Body of pancreas (tissue), 4 donors: ENCODE measurements around the gene CTDSPL2. TPM values are rescaled to one million over a fixed set of nuclear protein-coding genes. Genes with fewer than 3 reads are reported as not detected.

ENCODE experiments used
- ATAC-seq: fragments of 150-250 bp; one replicate; pipeline ENCODE4 v1.9.1; 2016
- DNase-seq, 4 donors: peaks; one replicate each; pipeline ENCODE4 v3.0.0-alpha.2; 2019
- H3K27ac ChIP-seq, 4 donors: fragments of 200-600 bp; sonication (generic); 1 replicate in 3 of 4; 2 replicates in 1 of 4; pipeline versions ENCODE4 v1.5.1 to v1.6.1; 2016 to 2019; ENCODE audit warnings: mild to moderate bottlenecking in 1 of 4, mixed read lengths in 1 of 4, moderate library complexity in 1 of 4
- H3K27me3 ChIP-seq, 2 donors: fragments of 200-600 bp; sonication (generic); one replicate each; pipeline ENCODE4 v1.6.0; 2016; ENCODE audit warnings: mild to moderate bottlenecking in 1 of 2
- H3K36me3 ChIP-seq, 2 donors: fragments of 200-600 bp; sonication (generic); replicated peaks in 1 of 2; 2 replicates each; pipeline ENCODE4 v1.5.1; 2016; ENCODE audit warnings: low read depth in 2 of 2; ENCODE audit not compliant: insufficient read depth in 1 of 2
- H3K4me1 ChIP-seq: fragments of 200-600 bp; sonication (generic); one replicate; pipeline ENCODE4 v1.6.0; 2016
- H3K4me3 ChIP-seq, 2 donors: fragments of 200-600 bp; sonication (generic); 1 replicate in 1 of 2; 2 replicates in 1 of 2; pipeline ENCODE4 v1.5.1; 2016 to 2019
- H3K9me3 ChIP-seq, 3 donors: fragments of 200-600 bp; sonication (generic); 1 replicate in 2 of 3; 2 replicates in 1 of 3; pipeline ENCODE4 v1.5.1; 2016
- POLR2A ChIP-seq, 3 donors: fragments of 450-650 bp; IDR thresholded peaks; one replicate each; pipeline ENCODE4 v1.6.1; 2016; ENCODE audit warnings: antibody characterized with exemption in 3 of 3, mild to moderate bottlenecking in 2 of 3
- WGBS, 2 donors: methylation state at CpG; one replicate each; pipeline ENCODE4 v1.1.5; 2017; 5-methylcytosine and 5-hydroxymethylcytosine counted together
- intact Hi-C: fragments of 100-400 bp; cut with DNase I; formaldehyde crosslinking; loops from one replicate; pipeline ENCODE4 v1.15.1; 2023
- total RNA-seq, 2 donors: library from RNA; depleted of rRNA; stranded (reverse); fragments of >200 nt; gene quantifications; one replicate each; pipeline ENCODE4 v1.1.0, GENCODE V29; 2016
- TF ChIP-seq, protein P1 (sequence below), 7 experiments: fragments of 450-650 bp in 4 of 7; fragments of 200-600 bp in 3 of 7; sonication (generic) in 3 of 7; IDR thresholded peaks; one replicate each; pipeline ENCODE4 v1.5.1; 2016 to 2019; ENCODE audit warnings: antibody characterized with exemption in 7 of 7

Gene CTDSPL2
- total RNA-seq, 2 donors from 2014 or later: 5.3 to 10.9 TPM

DNA sequence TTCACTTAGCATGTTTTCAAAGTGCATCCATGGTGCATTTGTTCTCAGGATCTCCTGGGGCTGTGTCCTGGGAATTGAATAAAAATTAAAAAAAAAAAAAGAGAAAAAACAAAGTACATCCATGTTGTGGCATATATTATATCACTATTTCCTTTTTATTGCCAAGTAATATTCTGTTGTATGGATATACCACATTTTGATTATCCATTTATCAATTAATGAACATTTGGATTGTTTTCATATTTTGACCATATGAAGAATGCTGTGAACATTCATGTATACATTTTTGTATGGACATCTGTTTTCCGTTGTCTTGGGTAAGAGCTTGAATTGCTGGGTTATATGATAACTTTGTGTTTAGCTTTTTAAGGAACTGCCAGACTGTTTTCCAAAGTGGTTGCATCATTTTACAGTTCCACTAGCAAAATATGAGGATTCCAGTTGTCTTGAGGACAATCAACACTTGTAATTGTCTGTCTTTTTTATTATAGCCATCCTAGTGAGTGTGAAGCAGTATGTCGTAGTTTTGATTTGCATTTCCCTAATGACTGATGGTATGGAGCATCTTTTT, 44.5 kb downstream of the CTDSPL2 start:
- ATAC-seq: no peak
- Histone ChIP-seq H3K27ac (no peak overlapping the region), H3K4me3 (no peak overlapping the region), H3K27me3 (no peaks in the 10 kb centered on the region), H3K4me1 (no peaks in the 10 kb centered on the region), H3K36me3 (no peaks in the 10 kb centered on the region), H3K9me3 (no peaks in the 10 kb centered on the region)
- 95 to 97% methylated on average over 2 of the region's 2 CpGs for WGBS, 2 donors
- intact Hi-C loops: no loop called here
- TF ChIP-seq, protein P1, sequence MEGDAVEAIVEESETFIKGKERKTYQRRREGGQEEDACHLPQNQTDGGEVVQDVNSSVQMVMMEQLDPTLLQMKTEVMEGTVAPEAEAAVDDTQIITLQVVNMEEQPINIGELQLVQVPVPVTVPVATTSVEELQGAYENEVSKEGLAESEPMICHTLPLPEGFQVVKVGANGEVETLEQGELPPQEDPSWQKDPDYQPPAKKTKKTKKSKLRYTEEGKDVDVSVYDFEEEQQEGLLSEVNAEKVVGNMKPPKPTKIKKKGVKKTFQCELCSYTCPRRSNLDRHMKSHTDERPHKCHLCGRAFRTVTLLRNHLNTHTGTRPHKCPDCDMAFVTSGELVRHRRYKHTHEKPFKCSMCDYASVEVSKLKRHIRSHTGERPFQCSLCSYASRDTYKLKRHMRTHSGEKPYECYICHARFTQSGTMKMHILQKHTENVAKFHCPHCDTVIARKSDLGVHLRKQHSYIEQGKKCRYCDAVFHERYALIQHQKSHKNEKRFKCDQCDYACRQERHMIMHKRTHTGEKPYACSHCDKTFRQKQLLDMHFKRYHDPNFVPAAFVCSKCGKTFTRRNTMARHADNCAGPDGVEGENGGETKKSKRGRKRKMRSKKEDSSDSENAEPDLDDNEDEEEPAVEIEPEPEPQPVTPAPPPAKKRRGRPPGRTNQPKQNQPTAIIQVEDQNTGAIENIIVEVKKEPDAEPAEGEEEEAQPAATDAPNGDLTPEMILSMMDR (IDR thresholded peaks at IDR 0.05): no peak
- TF ChIP-seq POLR2A (IDR thresholded peaks at IDR 0.05): no peak
- no peak for DNase-seq

DNA sequence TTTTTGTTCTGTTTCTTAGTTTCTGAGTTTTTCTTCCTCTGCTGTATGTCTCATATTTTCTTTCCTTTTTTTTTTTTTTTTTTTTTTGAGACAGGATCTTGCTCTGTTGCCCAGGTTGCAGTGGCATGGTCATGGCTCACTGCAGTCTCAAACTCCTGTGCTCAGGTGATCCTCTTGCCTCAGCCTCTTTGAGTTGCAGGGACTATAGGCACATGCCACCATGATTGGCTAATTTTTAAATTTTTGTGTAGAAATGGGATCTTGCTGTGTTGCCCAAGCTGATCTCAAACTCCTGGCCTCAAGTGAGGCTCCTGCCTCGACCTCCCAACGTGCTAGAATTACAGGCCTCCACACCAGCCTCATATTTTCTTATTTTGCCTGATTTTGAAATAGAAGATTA, 51.9 kb downstream of the CTDSPL2 start:
- ATAC-seq: no peak
- no peaks in the 10 kb centered on the region for H3K9me3 ChIP-seq
- no peaks in the 10 kb centered on the region for H3K36me3 ChIP-seq
- DNase-seq: no peak
- no peak overlapping the region for H3K27ac ChIP-seq
- intact Hi-C loops: no loop called here
- no peaks in the 10 kb centered on the region for H3K4me1 ChIP-seq
- TF ChIP-seq POLR2A (IDR thresholded peaks at IDR 0.05): no peak
- TF ChIP-seq, protein P1 (IDR thresholded peaks at IDR 0.05): no peak
- WGBS, 2 donors: 93 to 95% methylated on average over 2 of the region's 2 CpGs
- no peak overlapping the region for H3K4me3 ChIP-seq
- H3K27me3 ChIP-seq: no peaks in the 10 kb centered on the region

DNA sequence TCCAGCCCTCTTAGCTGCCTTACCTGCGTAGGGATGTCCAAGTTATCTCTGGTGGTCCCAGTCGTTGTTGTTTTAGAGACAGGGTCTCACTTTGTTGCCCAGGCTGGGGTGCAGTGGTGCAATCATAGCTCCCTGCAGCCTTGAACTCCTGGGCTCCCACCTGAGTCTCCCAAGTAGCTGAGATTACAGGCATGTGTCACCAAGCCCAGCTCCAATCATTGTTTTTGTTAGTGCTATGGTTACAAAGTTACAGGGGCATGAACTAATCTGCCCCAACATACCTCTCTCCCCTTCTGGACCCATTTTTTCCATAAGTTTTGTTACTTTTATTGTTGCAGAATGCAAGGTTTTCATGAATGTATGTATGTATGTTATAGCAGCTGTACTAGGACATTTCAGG, 54.7 kb downstream of the CTDSPL2 start:
- TF ChIP-seq, protein P1 (IDR thresholded peaks at IDR 0.05): no peak
- TF ChIP-seq POLR2A (IDR thresholded peaks at IDR 0.05): no peak
- Histone ChIP-seq H3K27me3 (no peaks in the 10 kb centered on the region), H3K9me3 (no peaks in the 10 kb centered on the region), H3K36me3 (peaks cover 0 to 6% of the 10 kb centered on the region in 2 donors), H3K4me1 (no peaks in the 10 kb centered on the region), H3K27ac (no peak overlapping the region), H3K4me3 (no peak overlapping the region)
- 74 to 94% methylated on average over 2 of the region's 2 CpGs for WGBS, 2 donors
- DNase-seq (no peak), ATAC-seq (no peak)
- intact Hi-C loops: no loop called here

DNA sequence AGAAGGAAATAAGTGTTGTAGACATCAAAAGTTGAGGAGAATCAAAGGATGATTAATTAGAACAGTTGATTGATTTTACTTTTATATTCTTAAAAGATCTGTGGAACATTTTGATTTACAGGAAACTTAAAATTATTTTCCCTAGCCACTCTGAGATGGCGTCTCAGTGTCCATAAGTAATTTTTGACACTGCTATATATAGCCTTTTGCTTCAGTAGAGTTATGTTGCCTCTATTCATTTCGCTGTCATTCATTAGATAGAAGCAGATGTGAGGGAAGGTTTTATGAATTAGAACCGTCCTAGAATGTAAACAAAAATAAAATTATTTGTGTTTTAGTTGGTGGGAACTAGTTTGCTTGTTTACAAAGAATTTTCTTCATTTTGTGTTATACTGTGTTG, 58.5 kb downstream of the CTDSPL2 start:
- ATAC-seq (no peak), DNase-seq (no peak)
- no peak for TF ChIP-seq POLR2A (IDR thresholded peaks at IDR 0.05)
- TF ChIP-seq, protein P1 (IDR thresholded peaks at IDR 0.05): no peak
- intact Hi-C loops: no loop called here
- H3K36me3 ChIP-seq: peaks cover 0 to 10% of the 10 kb centered on the region in 2 donors
- 87 to 92% methylated on average over 3 of the region's 3 CpGs for WGBS, 2 donors
- H3K27me3 ChIP-seq: no peaks in the 10 kb centered on the region
- H3K4me3 ChIP-seq: no peak overlapping the region
- H3K27ac ChIP-seq: no peak overlapping the region
- H3K4me1 ChIP-seq: no peaks in the 10 kb centered on the region
- H3K9me3 ChIP-seq: no peaks in the 10 kb centered on the region

DNA sequence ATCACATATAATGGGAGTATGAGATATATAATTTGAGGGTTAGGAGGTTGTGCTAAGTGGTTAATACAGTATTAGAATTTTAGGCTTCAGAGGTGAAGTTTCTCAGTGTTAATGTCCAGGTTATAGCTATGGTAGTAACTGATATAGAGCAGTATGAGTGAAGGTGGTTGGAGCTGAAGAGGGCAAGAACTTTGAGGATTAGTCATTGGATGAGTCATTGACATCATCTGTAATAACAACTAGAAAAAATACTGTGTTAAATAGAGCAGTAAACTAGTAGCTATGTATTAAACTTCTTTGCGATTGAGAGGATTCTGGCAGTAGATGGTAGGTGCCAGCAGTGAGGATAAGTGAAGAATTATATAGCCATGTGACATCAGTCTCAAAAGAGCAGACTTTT, 62.0 kb downstream of the CTDSPL2 start:
- H3K36me3 ChIP-seq: peaks cover 0 to 10% of the 10 kb centered on the region in 2 donors
- DNase-seq: no peak
- 86 to 95% methylated on average over 1 of the region's 1 CpG for whole genome bisulfite sequencing, 2 donors

More for the DNA sequence above, 62.0 kb downstream of the CTDSPL2 start:
- no peak for ATAC-seq
- H3K9me3 ChIP-seq: no peaks in the 10 kb centered on the region
- H3K4me1 ChIP-seq: no peaks in the 10 kb centered on the region
- intact Hi-C loops: no loop called here
- TF ChIP-seq POLR2A (IDR thresholded peaks at IDR 0.05): no peak
- TF ChIP-seq, protein P1 (IDR thresholded peaks at IDR 0.05): no peak
- no peaks in the 10 kb centered on the region for H3K27me3 ChIP-seq
- H3K27ac ChIP-seq: no peak overlapping the region
- no peak overlapping the region for H3K4me3 ChIP-seq
